HCT116 (cell line): ENCODE measurements around the gene TMEM179. TPM values are rescaled to one million over a fixed set of nuclear protein-coding genes. Genes with fewer than 3 reads are reported as not detected.

Experiments used
- ATAC-seq: fragments of 200-7000 bp; cut with Tn5 transposase; 2 replicates; pipeline ENCODE4 v1.9.1; 2020; ENCODE audit warnings: mild to moderate bottlenecking, moderate library complexity
- BruUV-seq: library from RNA; stranded (reverse); fragments of 400-500 nt; replicated peaks from 2 replicates; lab custom pipeline; 2021; lab: Mats Ljungman, UMichigan
- CTCF ChIA-PET: fragments of 300-600 bp; sonication (Branson Sonifier 250); formaldehyde crosslinking; loops from one replicate; lab custom pipeline; 2021; ENCODE audit warnings: antibody characterized with exemption; lab: Charles Lee
- POLR2A ChIA-PET: fragments of 300-600, 350-600 bp; sonication (Branson Sonifier 250); formaldehyde crosslinking; loops from one replicate; lab custom pipeline; 2021; ENCODE audit warnings: antibody characterized with exemption; lab: Charles Lee
- RAD21 ChIA-PET, 2 experiments: fragments of 300-600 bp; sonication (Branson Sonifier 250); formaldehyde crosslinking; loops; one replicate each; lab custom pipeline; 2023; ENCODE audit warnings: low total read pairs in 2 of 2; ENCODE audit not compliant: uncharacterized antibody in 2 of 2, unreplicated experiment in 2 of 2, low non-redundant PET in 1 of 2; lab: Charles Lee
- DNase-seq: peaks from one replicate; pipeline ENCODE4 v3.0.0-alpha.2; 2010; ENCODE audit warnings: low read depth, low spot score
- H2AFZ ChIP-seq: fragments of 200-600 bp; shearing (Covaris generic), sonication (generic); 2 replicates; pipeline ENCODE4 v1.6.1; 2017; ENCODE audit warnings: low read depth, mixed run types, mixed read lengths, antibody characterized with exemption, low read length; ENCODE audit not compliant: poor library complexity, severe bottlenecking
- H3K27ac ChIP-seq: 2 replicates; pipeline ENCODE4 v1.5.1; 2012; ENCODE audit warnings: low read depth, low read length
- H3K27me3 ChIP-seq: fragments of 200-600 bp; sonication (generic); 2 replicates; pipeline ENCODE4 v1.6.1; 2016; ENCODE audit warnings: mixed run types, low read length, mixed read lengths; ENCODE audit not compliant: insufficient read depth
- H3K36me3 ChIP-seq, 2 experiments: fragments of 200-500 bp in 1 of 2; fragments of 200-600 bp in 1 of 2; sonication (Bioruptor generic) in 1 of 2; sonication (generic) in 1 of 2; 2 replicates each; pipeline versions ENCODE4 v1.5.1 to v1.6.1; 2014 to 2016; ENCODE audit warnings: low read length in 2 of 2, inconsistent platforms in 1 of 2, mixed read lengths in 1 of 2, mixed run types in 1 of 2; ENCODE audit not compliant: insufficient read depth in 2 of 2, control insufficient read depth in 1 of 2
- H3K4me1 ChIP-seq, 2 experiments: fragments of 200-600 bp in 1 of 2; sonication (generic) in 1 of 2; 2 replicates each; pipeline versions ENCODE4 v1.5.1 to v1.6.1; 2012 to 2017; ENCODE audit warnings: low read length in 2 of 2, inconsistent platforms in 1 of 2, mild to moderate bottlenecking in 1 of 2, mixed read lengths in 1 of 2, mixed run types in 1 of 2, moderate library complexity in 1 of 2; ENCODE audit not compliant: insufficient read depth in 2 of 2, control insufficient read depth in 1 of 2
- H3K4me2 ChIP-seq: fragments of 200-600 bp; sonication (generic); 2 replicates; pipeline ENCODE4 v1.6.1; 2017; ENCODE audit warnings: mixed run types, low read length, mixed read lengths
- H3K4me3 ChIP-seq, 2 experiments: fragments of 200-600 bp in 1 of 2; sonication (generic) in 1 of 2; replicated peaks in 1 of 2; 2 replicates each; pipeline ENCODE4 v1.5.1; 2011 to 2016; ENCODE audit warnings: low read length in 2 of 2, control low read depth in 1 of 2, low read depth in 1 of 2, mild to moderate bottlenecking in 1 of 2, mixed read lengths in 1 of 2, mixed run types in 1 of 2
- H3K79me2 ChIP-seq: fragments of 200-600 bp; sonication (generic); 2 replicates; pipeline ENCODE4 v1.6.1; 2017; ENCODE audit warnings: mild to moderate bottlenecking, mixed run types, low read length, moderate library complexity, mixed read lengths; ENCODE audit not compliant: insufficient read depth
- H3K9ac ChIP-seq: fragments of 200-600 bp; sonication (generic); 2 replicates; pipeline ENCODE4 v1.6.1; 2016; ENCODE audit warnings: low read length, mixed read lengths
- H3K9me2 ChIP-seq: fragments of 200-600 bp; sonication (generic), shearing (Covaris generic); 2 replicates; pipeline ENCODE4 v1.6.1; 2017; ENCODE audit warnings: mixed run types, mild to moderate bottlenecking, moderate library complexity; ENCODE audit not compliant: insufficient read depth
- H3K9me3 ChIP-seq, 2 experiments: fragments of 200-500 bp in 1 of 2; fragments of 200-600 bp in 1 of 2; sonication (Bioruptor generic) in 1 of 2; sonication (generic) in 1 of 2; 2 replicates each; pipeline ENCODE4 v1.6.1; 2014 to 2017; ENCODE audit warnings: low read length in 2 of 2, mixed read lengths in 2 of 2, inconsistent platforms in 1 of 2, low read depth in 1 of 2, mild to moderate bottlenecking in 1 of 2, mixed run types in 1 of 2, moderate library complexity in 1 of 2; ENCODE audit not compliant: control insufficient read depth in 1 of 2, insufficient read depth in 1 of 2
- H4K20me1 ChIP-seq: fragments of 200-600 bp; sonication (generic), shearing (Covaris generic); 2 replicates; pipeline ENCODE4 v1.6.1; 2017; ENCODE audit warnings: mixed run types, mild to moderate bottlenecking, moderate library complexity; ENCODE audit not compliant: insufficient read depth
- CEBPB ChIP-seq: IDR thresholded peaks from 2 replicates; pipeline ENCODE4 v1.6.1; 2012; ENCODE audit warnings: low read depth
- EZH2phosphoT487 ChIP-seq: fragments of 200-600 bp; IDR thresholded peaks from 2 replicates; pipeline ENCODE4 v1.6.1; 2018; ENCODE audit warnings: antibody characterized with exemption, borderline replicate concordance
- FOSL1 ChIP-seq: IDR thresholded peaks from 2 replicates; pipeline ENCODE4 v1.6.1; 2012; ENCODE audit warnings: low read depth
- JUND ChIP-seq: IDR thresholded peaks from 2 replicates; pipeline ENCODE4 v1.6.1; 2012
- POLR2AphosphoS5 ChIP-seq: IDR thresholded peaks from 2 replicates; pipeline ENCODE4 v1.6.1; 2011; ENCODE audit warnings: mild to moderate bottlenecking, low read depth, low read length, moderate library complexity
- RAD21 ChIP-seq: IDR thresholded peaks from 2 replicates; pipeline ENCODE4 v1.6.1; 2012; ENCODE audit warnings: low read depth, mild to moderate bottlenecking
- REST ChIP-seq: IDR thresholded peaks from 2 replicates; pipeline ENCODE4 v1.6.1; 2012; ENCODE audit warnings: low read depth
- SIN3A ChIP-seq: IDR thresholded peaks from 2 replicates; pipeline ENCODE4 v1.6.1; 2012; ENCODE audit warnings: low read depth
- TCF7L2 ChIP-seq: IDR thresholded peaks from 2 replicates; pipeline ENCODE4 v1.7.0; 2011; ENCODE audit warnings: borderline replicate concordance, inconsistent platforms; ENCODE audit not compliant: insufficient read depth, insufficient read length; ENCODE audit errors: extremely low read depth
- YY1 ChIP-seq: IDR thresholded peaks from 2 replicates; pipeline ENCODE4 v1.6.1; 2011; ENCODE audit warnings: low read length, low read depth, moderate library complexity, mild to moderate bottlenecking; ENCODE audit not compliant: insufficient replicate concordance; ENCODE audit errors: extremely low read depth
- ZFX ChIP-seq: fragments of 450-650 bp; IDR thresholded peaks from 2 replicates; pipeline ENCODE4 v1.6.1; 2017
- ZNF274 ChIP-seq: fragments of 200-500 bp; sonication (Bioruptor generic); IDR thresholded peaks from 2 replicates; pipeline ENCODE4 v1.6.1; 2014; ENCODE audit warnings: mild to moderate bottlenecking, low read depth, low read length, inconsistent platforms
- intact Hi-C: fragments of 100-400 bp; cut with micrococcal nuclease; formaldehyde crosslinking; loops from 2 replicates; pipeline ENCODE4 v1.10.0; 2022
- total RNA-seq: library from RNA; stranded (reverse); gene quantifications from one replicate; pipeline ENCODE4 v1.2.1, GENCODE V29; 2021; ENCODE audit not compliant: unreplicated experiment
- TF ChIP-seq, protein P1 (sequence below), 3 experiments: fragments of 200-600 bp in 1 of 3; sonication (generic) in 1 of 3; IDR thresholded peaks in 2 of 3; conservative IDR thresholded peaks in 1 of 3; 2 replicates each; pipeline ENCODE4 v1.5.1; 2012 to 2017; ENCODE audit warnings: low read depth in 2 of 3, low read length in 2 of 3, antibody characterized with exemption in 1 of 3, borderline replicate concordance in 1 of 3, control low read depth in 1 of 3, mild to moderate bottlenecking in 1 of 3, mixed read lengths in 1 of 3, mixed run types in 1 of 3, moderate library complexity in 1 of 3; ENCODE audit not compliant: insufficient read depth in 1 of 3

TMEM179 gene
- total RNA-seq, 1 experiment from 2014 or later: not detected

DNA sequence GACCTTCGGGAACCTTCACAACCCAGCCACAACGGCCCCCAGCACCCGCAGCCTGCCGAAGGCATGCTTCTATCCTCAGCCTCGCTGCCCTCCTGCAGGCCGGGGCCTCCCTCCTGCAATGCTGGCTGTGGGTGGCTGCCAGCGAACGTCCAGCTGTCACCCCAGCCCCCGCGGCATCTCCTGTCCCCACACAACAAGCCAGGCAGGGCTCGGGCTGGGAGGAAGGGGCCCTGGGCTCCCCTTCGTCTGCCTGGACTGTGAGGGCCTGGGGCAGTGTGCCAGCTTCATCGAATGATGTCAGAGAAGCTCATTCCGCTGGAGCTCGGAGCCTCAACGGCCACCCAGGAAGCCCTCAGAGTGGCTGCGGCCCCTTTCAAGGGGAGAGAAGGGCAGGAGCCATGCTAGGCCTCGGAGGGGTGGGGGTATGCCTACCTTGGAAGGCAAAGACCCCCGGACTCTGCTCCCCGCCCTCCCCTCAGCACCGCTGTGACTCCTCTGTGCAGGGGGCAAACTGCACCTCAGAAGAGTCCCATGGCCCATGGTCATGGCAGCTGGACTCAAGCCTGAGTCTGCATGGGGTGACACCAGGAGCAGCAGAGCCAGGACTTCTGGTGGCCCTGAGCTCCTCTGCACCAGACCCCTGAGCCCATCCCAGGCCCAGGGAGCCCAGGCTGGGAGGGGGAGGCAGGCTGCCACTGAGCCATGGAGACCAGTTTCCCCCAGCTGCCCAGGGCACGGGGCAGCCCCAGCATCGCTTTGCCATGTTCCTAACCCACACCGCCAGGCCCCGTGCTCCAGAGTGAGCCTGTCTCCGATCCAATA, 49.8 kb downstream of the TMEM179 start:
- H3K9me3 ChIP-seq: no peaks in the 10 kb centered on the region
- POLR2A ChIA-PET: no interaction called here
- H3K9ac ChIP-seq: no peak overlapping the region
- RAD21 ChIA-PET: no interaction called here
- no TSS peak for BruUV-seq
- H4K20me1 ChIP-seq: no peaks in the 10 kb centered on the region
- H3K4me2 ChIP-seq: no peak overlapping the region
- no peaks in the 10 kb centered on the region for H3K79me2 ChIP-seq
- CTCF ChIA-PET: no interaction called here
- peaks cover 16% of the 10 kb centered on the region for H3K27me3 ChIP-seq
- no peak overlapping the region for H3K4me3 ChIP-seq
- H3K4me1 ChIP-seq: no peaks in the 10 kb centered on the region
- TF ChIP-seq JUND: no peak
- DNase-seq: no peak
- H3K36me3 ChIP-seq: no peaks in the 10 kb centered on the region
- intact Hi-C loops: no loop called here
- H2AFZ ChIP-seq: no peak overlapping the region
- H3K27ac ChIP-seq: no peak overlapping the region
- no peak for ATAC-seq
- H3K9me2 ChIP-seq: no peaks in the 10 kb centered on the region

- ATAC-seq (no peak), DNase-seq (no peak)
- Histone ChIP-seq H3K9ac (no peak overlapping the region), H3K4me1 (no peaks in the 10 kb centered on the region), H3K79me2 (no peaks in the 10 kb centered on the region), H3K36me3 (no peaks in the 10 kb centered on the region), H3K4me3 (no peak overlapping the region), H2AFZ (no peak overlapping the region), H3K27ac (no peak overlapping the region), H3K4me2 (no peak overlapping the region), H3K9me2 (no peaks in the 10 kb centered on the region), H3K9me3 (no peaks in the 10 kb centered on the region), H3K27me3 (peaks cover 18% of the 10 kb centered on the region), H4K20me1 (no peaks in the 10 kb centered on the region)
- no TSS peak for BruUV-seq
- RAD21 ChIA-PET: no interaction called here
- TF ChIP-seq ZNF274 (no peak), POLR2AphosphoS5 (no peak), EZH2phosphoT487 (no peak), FOSL1 (no peak), CEBPB (no peak), REST (no peak), YY1 (no peak), TCF7L2 (no peak), SIN3A (no peak), ZFX (no peak), RAD21 (no peak)
- TF ChIP-seq, protein P1, sequence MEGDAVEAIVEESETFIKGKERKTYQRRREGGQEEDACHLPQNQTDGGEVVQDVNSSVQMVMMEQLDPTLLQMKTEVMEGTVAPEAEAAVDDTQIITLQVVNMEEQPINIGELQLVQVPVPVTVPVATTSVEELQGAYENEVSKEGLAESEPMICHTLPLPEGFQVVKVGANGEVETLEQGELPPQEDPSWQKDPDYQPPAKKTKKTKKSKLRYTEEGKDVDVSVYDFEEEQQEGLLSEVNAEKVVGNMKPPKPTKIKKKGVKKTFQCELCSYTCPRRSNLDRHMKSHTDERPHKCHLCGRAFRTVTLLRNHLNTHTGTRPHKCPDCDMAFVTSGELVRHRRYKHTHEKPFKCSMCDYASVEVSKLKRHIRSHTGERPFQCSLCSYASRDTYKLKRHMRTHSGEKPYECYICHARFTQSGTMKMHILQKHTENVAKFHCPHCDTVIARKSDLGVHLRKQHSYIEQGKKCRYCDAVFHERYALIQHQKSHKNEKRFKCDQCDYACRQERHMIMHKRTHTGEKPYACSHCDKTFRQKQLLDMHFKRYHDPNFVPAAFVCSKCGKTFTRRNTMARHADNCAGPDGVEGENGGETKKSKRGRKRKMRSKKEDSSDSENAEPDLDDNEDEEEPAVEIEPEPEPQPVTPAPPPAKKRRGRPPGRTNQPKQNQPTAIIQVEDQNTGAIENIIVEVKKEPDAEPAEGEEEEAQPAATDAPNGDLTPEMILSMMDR (IDR thresholded peaks at IDR 0.05 in 2 of 3, conservative IDR thresholded peaks at IDR 0.05 in 1 of 3; ENCODE audit: borderline replicate concordance in 1 of 3, insufficient read depth in 1 of 3, low read depth in 2 of 3, low read length in 2 of 3): no peak
- intact Hi-C loops: no loop called here
- POLR2A ChIA-PET: no interaction called here
- CTCF ChIA-PET: no interaction called here
These were observed 50.4 kb downstream of the TMEM179 start for GRCh38 chr14:104554088-104554607.
